Ramos (cell line): ENCODE measurements around the gene SND1.

Source experiments
- in situ Hi-C: fragments of 300-500 bp; cut with MboI; formaldehyde crosslinking; loops from one replicate; pipeline ENCODE4 v1.14.3; 2022; ENCODE audit warnings: low sequenced_read_pairs; ENCODE audit not compliant: unreplicated experiment

SND1 gene

GRCh38 chr7:127850195-127850594, 198.2 kb downstream of the SND1 start:
- in situ Hi-C loops: no loop called here

GRCh38 chr7:127854383-127854782, 202.4 kb downstream of the SND1 start:
- in situ Hi-C loops: no loop called here

GRCh38 chr7:127857464-127857841, 205.5 kb downstream of the SND1 start:
- in situ Hi-C loops: no loop called here

- in situ Hi-C loops: no loop called here
These were observed 206.3 kb downstream of the SND1 start for GRCh38 chr7:127858091-127858914.

- in situ Hi-C loops: no loop called here
These were observed 206.9 kb downstream of the SND1 start for GRCh38 chr7:127858915-127859189.

GRCh38 chr7:127859330-127859729, 207.3 kb downstream of the SND1 start:
- in situ Hi-C loops: no loop called here

- in situ Hi-C loops: no loop called here
These were observed 210.5 kb downstream of the SND1 start for GRCh38 chr7:127862525-127862924.

GRCh38 chr7:127863082-127863481, 211.1 kb downstream of the SND1 start:
- in situ Hi-C loops: no loop called here

- in situ Hi-C loops: no loop called here
These were observed 213.5 kb downstream of the SND1 start for GRCh38 chr7:127865466-127865865.

GRCh38 chr7:127870231-127870907, 218.4 kb downstream of the SND1 start:
- in situ Hi-C loops: no loop called here

- in situ Hi-C loops: no loop called here
These were observed 219.2 kb downstream of the SND1 start for GRCh38 chr7:127871226-127871625.

- in situ Hi-C loops: no loop called here
These were observed 220.1 kb downstream of the SND1 start for GRCh38 chr7:127872122-127872521.

- in situ Hi-C loops: no loop called here
These were observed 221.2 kb downstream of the SND1 start for GRCh38 chr7:127873151-127873550.

GRCh38 chr7:127873715-127874636, 222.0 kb downstream of the SND1 start:
- in situ Hi-C loops: no loop called here

GRCh38 chr7:127874951-127875608, 223.1 kb downstream of the SND1 start:
- in situ Hi-C loops: no loop called here

GRCh38 chr7:127876393-127876792, 224.4 kb downstream of the SND1 start:
- in situ Hi-C loops: no loop called here

GRCh38 chr7:127877951-127878350, 226.0 kb downstream of the SND1 start:
- in situ Hi-C loops: no loop called here

- in situ Hi-C loops: no loop called here
These were observed 226.8 kb downstream of the SND1 start for GRCh38 chr7:127878791-127879190.

GRCh38 chr7:127879436-127879835, 227.4 kb downstream of the SND1 start:
- in situ Hi-C loops: no loop called here

- in situ Hi-C loops: no loop called here
These were observed 227.9 kb downstream of the SND1 start for GRCh38 chr7:127879942-127880341.
